HG03159 (cell line): Measurements from ENCODE around the gene AMER3.

Experiments used
- ATAC-seq: cut with Tn5 transposase; IDR thresholded peaks from one replicate; pipeline ENCODE4 v1.9.1; 2021; ENCODE audit warnings: mild to moderate bottlenecking, moderate library complexity; ENCODE audit not compliant: unreplicated experiment

AMER3 gene

DNA sequence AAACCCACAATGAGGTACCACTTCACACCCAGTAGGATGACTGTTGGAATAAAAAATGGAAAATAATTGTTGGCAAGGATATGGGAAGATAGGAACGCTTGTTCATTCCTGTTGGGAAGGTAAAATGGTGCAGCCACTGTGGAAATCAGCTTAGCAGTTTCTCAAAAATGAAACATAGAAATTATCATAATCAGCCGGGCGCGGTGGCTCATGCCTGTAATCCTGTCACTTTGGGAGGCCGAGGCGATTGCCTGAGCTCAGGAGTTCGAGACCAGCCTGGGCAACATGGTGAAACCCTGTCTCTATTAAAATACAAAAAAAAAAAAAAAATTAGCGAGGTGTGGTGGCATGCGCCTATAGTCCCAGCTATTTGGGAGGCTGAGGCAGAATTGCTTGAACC lies 23.4 kb downstream of the AMER3 start:
- ATAC-seq = no peak

DNA sequence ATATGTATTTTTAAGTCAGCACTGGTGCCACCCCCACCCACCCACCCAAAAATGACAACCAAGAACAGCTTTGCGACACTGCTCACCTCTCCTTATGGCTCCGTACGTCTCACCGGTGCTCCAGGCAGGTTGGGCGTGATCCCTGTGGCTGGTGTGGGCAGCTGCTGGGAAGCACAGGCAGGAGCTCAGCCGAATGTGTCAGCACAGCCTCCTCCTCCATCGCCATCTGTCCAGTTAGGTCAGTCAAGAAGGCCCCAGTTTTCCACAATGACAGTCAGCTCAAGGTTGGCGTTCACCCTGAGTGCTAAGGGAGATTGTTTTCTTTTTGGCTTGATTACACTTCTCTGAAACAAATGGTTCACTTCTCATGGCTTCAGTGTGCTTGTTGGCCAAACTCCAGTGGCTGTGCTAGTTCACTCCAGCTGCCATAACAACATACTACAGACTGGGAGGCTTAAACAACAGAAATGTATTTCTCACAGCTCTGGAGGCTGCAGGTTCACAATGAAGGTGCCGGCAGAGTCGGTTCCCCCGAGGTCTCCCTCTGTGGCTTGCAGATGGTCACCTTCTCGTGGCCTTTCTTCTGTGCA lies 30.2 kb downstream of the AMER3 start:
- no peak for ATAC-seq

DNA sequence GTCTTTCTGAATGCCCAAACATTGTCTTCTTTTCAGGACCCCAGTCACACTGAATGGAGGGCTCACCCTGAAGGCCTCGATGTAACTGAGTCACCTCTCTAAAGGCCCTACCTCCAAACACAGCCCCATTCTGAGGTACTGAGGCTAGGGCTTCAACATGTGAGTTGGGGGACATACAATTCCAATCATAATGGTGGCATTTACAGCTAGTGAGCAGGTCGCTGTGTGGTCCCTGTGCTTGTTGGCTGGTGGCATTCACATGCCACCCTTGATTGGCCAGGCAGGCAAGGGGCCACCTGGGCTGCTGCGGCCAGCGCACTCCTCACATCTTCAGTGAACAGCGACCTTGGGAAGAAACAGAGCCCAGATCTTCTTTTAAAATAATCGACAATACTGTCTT lies 30.7 kb downstream of the AMER3 start:
- no peak for ATAC-seq

DNA sequence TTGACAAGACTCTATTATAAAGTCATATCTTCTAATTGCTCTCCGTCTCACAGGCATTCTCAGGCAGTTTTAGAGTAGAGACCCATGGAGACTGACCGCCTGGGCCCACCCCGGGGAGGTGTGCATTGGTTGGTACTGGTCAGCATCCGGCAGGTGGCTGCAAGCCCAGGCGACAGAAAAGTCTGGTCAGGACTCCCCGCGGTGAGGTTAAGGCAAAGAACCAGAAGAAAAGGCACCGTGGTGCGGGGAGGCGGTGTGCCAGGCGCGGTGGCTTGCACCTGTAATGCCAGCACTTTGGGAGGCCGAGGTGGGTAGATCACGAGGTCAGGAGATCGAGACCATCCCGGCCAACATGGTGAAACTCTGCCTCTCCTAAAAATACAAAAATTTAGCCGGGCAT lies 32.5 kb downstream of the AMER3 start:
- no peak for ATAC-seq

DNA sequence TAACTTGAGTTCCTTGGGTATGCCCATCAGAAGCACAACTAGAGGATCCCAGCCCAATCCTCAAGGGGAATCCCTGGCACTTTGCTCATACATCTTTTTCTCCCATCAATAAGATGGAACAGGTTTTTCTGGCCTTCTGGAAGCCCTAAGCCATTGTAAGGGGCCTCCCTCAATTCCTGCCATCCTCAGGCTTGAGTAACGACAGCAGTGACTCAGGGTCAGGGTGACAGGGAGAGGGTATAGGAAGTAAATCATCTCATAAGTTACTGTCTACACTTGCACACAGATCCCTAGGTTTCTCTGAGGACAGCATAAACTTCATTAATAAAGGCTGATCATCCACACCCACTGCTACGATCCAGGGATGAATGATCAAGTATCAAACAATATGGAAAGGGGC lies 35.0 kb downstream of the AMER3 start:
- no peak for ATAC-seq

DNA sequence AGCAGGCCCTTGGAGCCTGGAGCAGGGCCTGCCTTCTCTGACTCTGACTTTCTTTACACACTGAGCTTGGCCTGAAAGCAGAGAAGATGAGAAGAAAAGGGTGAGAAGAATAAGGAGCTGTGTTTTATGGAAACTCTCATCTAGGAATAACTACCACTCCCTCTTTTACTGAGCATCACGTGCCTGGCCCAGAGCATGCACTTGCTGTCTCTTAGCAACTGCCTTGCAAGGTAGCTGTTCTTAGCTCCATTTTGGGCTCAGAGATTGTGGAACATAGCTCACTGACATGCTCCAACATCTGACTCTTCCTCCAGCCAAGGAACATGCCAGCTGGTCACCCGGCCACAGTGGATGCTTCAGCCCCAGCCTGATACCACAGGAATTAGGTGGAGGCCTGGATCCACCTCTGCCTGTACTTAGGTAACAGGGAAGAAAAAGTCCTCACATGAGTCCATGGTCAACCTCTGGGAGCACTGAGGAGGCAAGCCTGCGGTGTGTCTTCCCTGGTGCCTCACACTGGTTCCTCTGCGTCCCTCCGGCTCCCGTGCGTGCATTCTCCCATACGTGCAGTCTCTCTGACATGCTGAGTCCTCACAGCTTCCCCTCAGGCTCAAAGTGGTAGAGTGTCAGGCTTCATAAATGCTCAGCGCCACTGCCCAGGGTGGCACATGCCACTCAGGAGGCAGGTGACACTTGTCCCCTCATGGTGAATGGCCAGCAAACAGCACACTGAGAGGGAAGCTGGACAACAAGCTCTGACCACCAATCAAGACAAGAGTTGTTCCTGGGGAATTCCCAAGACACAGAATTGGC lies 35.7 kb downstream of the AMER3 start:
- no peak for ATAC-seq

DNA sequence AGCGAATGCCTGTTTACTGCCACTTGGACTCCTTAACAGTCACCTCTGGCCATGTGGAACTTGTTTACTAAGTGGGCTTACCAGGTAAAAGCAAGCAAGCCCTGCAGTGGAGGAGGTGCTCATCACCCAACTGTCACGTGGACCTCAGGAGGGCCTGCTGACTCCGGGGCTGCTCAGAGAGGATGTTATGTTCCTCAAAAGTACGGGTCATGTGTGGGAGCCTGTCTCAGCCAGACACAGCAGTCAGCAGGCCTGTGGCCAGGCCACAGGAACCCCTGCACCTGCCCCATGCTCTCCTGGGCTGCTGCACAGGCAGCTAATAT lies 36.2 kb downstream of the AMER3 start:
- ATAC-seq = no peak

DNA sequence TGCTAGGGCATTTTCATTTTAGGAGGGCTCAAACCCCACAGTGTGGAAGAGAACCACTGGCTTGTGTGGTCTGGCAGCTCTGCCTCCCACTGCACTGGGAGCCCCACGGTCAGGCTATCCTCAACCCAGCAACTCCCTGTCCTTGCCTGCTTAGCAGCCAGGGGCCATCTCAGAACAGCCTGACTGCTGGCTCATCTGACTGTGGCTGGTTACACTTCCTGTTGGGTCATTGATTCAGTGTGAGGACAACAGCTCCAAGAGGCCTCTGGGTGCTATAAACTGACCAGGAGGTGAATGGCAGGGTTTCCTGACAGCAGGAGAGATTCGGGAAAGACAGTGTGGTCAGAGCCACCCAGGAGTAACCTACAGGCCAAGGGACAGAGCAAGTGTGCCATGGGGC lies 40.1 kb downstream of the AMER3 start:
- ATAC-seq = no peak

DNA sequence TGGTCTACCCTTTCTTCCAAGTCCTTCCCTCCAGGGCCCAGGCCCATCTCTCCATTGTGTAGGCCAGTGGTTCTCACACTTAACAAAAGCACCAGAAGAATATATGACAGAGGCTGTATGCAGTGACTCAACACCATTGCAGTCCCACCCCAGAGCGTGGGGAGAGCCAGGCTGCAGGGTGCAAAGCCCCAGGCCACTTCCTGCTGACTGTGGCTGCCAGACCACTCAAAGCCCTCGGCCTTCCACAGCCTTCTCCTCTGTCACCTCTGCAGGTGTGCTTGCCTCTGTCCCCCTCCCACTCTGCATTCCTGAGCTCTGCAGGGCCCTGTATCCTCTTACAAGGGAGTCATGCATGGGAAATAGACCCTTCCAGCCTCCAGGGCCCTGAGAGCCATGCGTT lies 41.0 kb downstream of the AMER3 start:
- ATAC-seq = no peak

DNA sequence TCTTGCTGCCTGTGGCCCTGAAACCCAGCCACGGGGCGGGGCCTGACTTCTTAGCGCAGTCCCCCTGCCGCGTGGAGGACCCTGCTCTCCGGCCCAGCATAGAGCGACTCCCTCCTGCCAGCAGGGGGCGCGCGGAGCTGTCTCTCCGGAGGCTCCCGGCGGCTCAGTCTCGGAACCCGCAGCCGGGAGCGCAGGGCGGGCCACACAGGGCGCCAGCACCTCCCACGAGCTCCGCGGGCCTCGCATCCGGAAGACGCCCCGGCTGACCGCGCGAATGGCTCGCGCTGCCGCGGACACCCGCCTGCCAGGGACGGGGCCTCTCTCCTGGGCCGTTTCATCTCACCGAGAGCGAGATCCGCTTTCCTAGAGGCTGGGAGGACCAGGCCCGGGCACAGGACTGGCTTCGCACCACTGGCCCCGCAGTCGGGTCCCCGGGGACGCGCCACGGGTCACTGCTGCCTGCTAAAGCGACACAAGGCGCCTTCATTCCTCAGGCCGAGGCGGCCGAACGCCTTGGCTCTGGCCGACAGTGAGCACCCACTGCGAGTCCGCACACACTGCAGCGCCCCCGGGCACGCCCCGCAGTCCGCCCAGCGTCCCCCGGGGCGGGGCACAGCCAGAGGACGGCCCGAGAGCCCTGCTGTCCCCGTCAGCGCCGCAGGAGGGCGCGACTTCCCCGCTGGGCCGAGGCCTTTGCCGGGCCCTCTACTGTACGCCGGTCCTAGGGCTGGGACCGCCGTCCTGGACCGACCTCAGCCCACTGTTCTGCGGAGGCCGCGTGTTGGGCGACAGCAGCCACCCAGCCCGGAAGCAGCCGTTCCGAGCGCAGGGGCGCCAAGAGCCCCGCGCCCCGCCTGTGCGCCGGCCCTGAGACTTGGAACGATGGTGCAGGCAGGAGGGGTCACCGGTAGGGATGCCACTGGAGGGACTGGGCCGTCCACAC lies 42.4 kb downstream of the AMER3 start:
- ATAC-seq = peak; percentile 91

DNA sequence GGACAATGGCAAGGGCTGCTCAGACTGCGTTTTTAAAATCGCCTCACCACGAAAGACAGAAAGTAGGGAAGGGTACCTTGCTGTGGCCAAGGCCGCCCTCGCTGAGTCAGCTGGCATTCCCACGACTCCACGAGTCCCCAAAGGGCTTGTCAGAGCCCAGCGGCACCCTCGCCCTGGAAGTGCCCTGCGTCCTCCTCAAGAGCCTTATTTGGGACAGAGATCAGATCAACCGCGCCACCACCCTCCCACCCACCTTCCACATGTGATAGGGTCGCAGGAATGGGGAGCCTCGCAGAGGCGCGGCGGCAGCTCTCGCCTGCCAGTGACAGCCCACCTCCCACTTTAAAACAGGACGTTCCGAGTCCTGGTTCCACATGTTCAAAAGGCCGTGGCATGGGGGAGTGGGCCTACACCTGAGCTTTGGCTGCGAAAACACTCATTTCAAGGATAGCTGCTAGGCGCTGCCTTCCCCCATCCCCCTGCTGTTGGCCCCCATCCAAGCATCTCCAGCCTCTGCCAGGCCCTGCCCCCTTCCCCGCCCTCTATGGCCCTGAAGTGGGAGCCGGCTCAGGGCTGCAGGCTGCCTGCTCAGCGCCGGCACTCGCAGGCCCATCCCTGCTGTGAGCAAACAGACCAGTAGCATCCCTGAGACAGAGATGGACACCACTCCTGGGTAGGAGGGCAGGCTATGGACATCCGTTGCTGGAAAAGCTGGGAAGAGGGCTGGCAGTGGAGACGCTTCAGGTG lies 43.3 kb downstream of the AMER3 start:
- no peak for ATAC-seq

DNA sequence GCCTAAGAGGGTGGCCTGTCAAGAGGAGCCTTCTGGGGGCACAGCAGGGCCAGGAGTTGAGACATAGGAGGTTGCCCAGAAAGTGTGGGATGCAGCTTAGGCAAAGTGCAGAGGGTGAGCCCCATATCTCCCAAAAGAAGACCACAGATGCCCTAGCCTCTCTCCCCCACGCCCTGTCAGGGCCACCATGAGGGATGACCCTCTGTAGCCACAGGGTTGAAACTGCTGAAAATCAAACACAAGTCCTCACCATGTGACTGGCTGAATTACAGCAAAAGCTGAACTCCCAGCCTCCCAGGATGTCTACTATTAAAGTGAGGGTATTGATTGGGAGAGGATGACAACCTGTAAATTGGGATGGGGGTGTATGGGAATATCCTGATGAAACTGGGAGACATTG lies 44.0 kb downstream of the AMER3 start:
- ATAC-seq = no peak

DNA sequence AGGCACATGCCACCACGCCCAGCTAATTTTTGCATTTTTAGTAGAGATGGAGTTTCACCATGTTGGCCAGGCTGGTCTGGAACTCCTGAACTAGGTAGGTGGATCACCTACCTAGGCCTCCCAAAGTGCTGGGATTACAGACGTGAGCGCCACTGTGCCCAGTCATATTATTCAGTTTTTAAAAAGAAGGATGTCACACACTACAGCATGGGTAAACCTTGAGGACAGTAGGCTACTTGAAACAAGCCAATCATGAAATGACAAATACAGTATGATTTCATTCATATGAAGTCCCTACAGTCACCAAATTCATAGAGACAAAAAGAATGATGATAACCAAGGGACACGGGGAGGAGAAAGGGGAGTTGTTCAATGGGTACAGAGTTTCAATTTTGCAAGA lies 50.3 kb downstream of the AMER3 start:
- ATAC-seq = no peak

DNA sequence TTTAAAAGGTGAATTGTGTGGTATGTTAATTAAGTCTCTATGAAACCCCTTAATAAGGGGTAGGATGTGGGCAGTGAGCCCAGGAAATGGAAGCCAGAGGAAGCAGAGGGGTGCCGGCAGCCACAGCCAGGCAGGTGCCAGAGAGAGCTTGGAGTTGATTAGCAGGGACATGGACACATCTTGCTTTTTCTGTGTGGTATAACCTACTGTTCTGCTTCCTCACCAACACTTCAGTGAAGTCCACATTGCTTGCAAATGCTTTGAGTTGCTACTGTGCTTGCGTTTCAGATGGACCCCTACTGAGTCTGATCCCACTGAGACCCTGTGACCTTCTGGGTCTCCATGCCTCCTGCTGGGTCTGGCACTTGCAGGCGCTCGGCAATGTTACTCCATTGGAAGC lies 51.0 kb downstream of the AMER3 start:
- no peak for ATAC-seq

DNA sequence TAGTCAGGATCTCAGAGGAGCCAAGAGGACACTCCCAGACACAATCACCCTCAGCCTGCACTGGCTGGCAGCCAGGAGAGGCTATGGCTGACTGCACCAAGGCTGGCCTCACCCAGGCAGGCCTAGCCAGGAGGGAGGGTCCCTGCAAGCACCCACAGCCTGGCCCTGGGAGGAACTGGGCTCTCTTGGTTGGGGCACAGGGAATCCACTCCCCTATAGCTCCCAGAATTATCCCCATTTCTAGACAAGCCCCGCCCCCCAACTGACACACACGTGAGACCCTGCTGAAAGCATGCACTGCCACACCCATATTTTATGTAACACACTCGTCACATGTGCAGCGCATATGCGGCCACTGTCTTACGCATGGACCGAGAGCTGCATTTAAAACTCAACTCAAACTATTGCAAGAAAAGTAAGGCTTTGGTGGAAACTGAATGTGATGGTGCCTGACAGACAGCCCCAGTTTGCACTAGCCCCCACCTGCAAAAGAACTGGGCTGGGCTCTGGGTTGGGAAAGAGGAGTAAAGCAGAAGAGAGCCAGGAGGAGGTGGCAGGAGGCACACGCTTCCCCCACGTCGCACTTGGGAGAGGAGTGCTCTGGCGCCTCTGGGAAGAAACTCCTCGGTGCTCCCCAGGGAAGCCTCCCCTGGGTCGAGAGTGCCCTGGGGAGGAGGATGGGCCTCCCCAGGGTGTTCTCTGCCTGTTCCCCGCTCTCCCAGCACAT lies 52.5 kb downstream of the AMER3 start:
- ATAC-seq = no peak

DNA sequence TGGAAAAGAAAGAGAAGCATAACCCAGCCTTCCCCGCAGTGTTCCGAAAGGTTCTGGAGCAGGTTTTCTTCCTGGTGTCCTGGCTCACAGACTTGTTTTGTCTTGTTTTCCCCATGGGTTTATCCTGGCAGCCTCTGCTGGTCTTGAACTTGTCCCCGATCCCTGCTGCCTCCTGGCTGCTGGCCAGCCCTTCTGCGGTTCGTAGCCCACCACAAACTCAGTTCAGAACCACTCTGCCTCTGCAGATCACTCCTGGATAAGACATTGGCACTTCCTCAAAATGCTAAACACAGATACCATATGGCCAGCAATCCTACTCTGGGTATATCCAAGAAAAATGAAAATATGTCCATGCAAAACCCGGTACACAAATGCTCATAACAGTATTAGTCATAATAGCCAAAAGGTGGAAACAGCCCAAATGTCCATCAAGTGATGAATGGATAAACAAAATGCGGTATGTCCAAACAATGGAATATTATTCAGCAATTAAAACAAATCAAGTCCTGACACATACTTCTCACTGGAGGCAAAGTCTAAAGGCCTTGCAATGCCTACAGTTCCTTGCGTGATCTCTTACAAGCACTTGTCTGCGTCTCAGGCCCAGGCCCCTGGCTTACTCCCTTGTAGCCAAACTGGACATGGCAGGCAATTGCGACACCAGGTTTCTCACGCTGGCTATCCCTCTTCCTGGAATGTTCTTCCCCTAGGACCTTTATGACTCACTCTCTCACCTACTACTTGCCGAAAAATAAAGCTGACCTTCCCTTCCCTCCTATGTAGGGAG lies 53.3 kb downstream of the AMER3 start:
- no peak for ATAC-seq

DNA sequence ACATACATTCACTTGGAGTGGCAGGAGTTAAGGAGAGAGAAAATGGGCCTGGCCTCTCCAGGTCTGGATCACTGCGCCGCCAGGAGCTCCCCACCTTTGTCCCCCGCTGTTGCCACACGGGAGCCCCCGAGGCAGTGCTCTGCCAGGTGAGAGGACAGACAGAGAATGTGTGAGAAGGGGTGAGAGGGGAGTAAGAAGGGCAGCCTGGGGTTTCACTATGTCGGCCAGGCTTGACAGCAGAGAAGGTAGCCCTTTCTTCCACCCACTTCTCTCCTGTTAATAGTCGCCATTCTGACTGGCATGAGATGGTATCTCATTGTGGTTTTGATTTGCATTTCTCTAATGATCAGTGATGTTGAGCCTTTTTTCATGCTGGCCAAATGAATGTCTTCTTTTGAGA lies 55.1 kb downstream of the AMER3 start:
- ATAC-seq = no peak

DNA sequence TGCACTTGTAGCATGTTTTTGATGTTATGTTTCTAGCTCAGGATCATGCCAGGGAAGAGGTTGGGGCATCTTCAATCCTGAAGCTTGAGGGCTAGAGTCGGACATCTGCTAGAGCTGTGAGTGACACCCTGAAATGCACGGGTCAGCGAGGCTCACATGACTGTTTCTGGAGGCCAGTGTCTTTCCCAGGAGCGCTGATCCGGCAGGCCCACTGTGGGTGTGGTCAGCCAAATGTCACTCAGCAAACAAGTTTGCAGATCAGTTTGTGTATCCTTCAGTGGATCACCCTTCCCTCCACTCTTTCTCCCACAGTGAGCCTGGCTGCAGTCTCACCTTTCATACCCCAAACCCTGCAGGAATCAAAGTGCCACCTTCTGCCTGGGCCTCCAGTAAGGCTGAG lies 58.4 kb downstream of the AMER3 start:
- no peak for ATAC-seq

DNA sequence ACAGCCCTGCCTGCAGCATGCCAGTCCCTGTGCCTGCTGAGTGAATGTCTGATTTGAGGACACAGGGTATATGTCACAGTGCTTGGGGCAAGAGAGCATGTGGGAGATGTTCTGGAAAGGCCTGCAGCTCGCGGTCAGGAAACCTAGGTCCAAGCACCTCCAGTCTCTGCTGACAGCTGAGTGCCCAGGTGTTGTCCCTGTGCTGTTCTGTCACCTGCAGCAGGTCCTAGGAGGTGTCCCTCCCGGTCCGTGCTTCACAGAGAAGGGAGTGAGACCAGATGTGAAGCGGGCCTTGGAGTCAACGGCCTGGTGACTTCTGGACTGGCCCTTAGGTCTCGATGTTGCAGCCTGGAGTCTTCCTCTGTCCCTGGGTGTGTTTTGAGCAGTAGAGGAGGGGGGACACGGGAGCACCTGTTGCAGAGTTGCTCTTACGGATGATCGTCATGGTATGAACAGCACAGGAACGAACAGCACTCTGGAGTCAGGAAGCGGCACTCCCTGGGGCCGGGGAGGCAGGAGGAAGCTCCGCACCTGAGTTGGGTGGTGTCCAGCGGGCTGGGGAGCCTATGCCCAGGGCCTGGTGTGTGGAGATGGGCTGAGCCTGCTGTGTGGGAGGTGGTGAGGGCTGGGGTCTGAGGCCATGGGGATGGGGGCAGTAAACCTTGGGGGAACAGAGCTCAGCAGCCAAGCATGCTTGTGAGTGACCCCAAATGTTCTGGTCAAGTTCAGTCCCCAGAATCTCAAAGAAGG lies 59.8 kb downstream of the AMER3 start:
- ATAC-seq = no peak
